Measurements from ENCODE around the gene WDR35.

WDR35 gene

DNA sequence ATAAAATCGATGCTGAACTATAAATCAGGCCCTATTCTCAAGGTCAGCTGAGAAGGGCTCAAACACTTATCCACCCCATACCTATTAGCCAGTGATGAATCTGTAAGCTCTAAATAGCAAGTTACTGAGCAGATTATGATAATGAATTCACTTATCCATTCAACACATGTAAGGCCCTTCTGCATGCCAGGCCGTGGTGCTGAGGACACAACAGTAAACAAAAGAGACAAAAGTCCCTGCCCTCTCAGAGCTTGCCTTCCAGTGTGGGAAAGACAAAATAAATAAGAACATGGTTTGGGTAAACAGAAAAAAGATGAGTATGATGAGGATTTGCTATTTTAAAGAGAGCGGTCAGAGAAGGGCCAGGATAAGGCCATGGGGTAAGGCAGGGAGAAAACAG is 99.8 kb downstream of the WDR35 start:
- Histone ChIP-seq H3K79me2 (ENCODE audit: insufficient read depth, low read length) (peaks cover 23% of the 10 kb centered on the region), H3K27ac (ENCODE audit: low read length) (no peak overlapping the region), H3K27me3 (ENCODE audit: insufficient read depth, low read length, poor library complexity) (no peaks in the 10 kb centered on the region), H3K4me1 (ENCODE audit: insufficient read depth, low read length) (peaks cover 4% of the 10 kb centered on the region; the same call in 1 of the 2 replicates), H3K4me3 (ENCODE audit: low read depth in 1 of 2, low read length in 2 of 2) (no peak overlapping the region), H3K9me3 (ENCODE audit: insufficient read depth, low read length, severe bottlenecking) (no peaks in the 10 kb centered on the region), H4K20me1 (ENCODE audit: insufficient read depth, low read length) (peaks cover 21% of the 10 kb centered on the region; the same call in 1 of the 2 replicates), H3K9ac (ENCODE audit: low read depth, low read length) (no peak overlapping the region), H3K4me2 (ENCODE audit: insufficient read depth, low read length) (no peak overlapping the region), H2AFZ (ENCODE audit: low read depth, low read length) (no peak overlapping the region), H3K36me3 (ENCODE audit: insufficient read depth, low read length) (peaks cover 8% of the 10 kb centered on the region; the same call in 1 of the 2 replicates)
- no peak for DNase-seq
- ATAC-seq (ENCODE audit: insufficient read depth, low read depth), result no peak
- TF ChIP-seq, protein P1, sequence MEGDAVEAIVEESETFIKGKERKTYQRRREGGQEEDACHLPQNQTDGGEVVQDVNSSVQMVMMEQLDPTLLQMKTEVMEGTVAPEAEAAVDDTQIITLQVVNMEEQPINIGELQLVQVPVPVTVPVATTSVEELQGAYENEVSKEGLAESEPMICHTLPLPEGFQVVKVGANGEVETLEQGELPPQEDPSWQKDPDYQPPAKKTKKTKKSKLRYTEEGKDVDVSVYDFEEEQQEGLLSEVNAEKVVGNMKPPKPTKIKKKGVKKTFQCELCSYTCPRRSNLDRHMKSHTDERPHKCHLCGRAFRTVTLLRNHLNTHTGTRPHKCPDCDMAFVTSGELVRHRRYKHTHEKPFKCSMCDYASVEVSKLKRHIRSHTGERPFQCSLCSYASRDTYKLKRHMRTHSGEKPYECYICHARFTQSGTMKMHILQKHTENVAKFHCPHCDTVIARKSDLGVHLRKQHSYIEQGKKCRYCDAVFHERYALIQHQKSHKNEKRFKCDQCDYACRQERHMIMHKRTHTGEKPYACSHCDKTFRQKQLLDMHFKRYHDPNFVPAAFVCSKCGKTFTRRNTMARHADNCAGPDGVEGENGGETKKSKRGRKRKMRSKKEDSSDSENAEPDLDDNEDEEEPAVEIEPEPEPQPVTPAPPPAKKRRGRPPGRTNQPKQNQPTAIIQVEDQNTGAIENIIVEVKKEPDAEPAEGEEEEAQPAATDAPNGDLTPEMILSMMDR (IDR thresholded peaks at IDR 0.05; ENCODE audit: borderline replicate concordance, extremely low read depth, low read length, poor library complexity, severe bottlenecking), result no peak
- no peak for TF ChIP-seq EZH2 (IDR thresholded peaks at IDR 0.05; ENCODE audit: borderline replicate concordance, low read depth, low read length, severe bottlenecking)

DNA sequence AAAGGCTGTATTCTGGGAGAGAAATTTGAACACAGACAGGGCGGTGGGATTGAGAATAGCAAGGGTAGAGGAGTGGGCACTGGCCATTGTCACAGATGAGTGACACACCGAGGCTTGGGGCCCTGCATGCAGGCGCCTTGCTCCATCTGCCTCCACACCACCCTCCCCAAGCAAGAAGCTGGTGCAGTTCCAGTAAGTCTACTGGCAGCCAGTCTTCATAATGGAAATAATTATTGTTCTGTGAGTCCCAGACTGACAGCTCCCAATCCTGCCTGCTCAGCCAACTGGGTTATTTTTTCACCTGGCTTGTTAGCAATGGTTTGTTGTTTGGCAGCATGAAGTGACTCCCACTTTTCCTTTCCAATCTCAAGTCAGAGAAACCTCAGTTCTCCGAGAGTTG is 101.1 kb downstream of the WDR35 start:
- H3K4me1 ChIP-seq (ENCODE audit: insufficient read depth, low read length), result no peaks in the 10 kb centered on the region
- H4K20me1 ChIP-seq (ENCODE audit: insufficient read depth, low read length), result peaks cover 15% of the 10 kb centered on the region; the same call in 1 of the 2 replicates
- TF ChIP-seq EZH2 (IDR thresholded peaks at IDR 0.05; ENCODE audit: borderline replicate concordance, low read depth, low read length, severe bottlenecking), result no peak
- TF ChIP-seq, protein P1 (IDR thresholded peaks at IDR 0.05; ENCODE audit: borderline replicate concordance, extremely low read depth, low read length, poor library complexity, severe bottlenecking), result no peak
- peaks cover 3% of the 10 kb centered on the region; the same call in 1 of the 2 replicates for H3K36me3 ChIP-seq (ENCODE audit: insufficient read depth, low read length)
- H3K4me2 ChIP-seq (ENCODE audit: insufficient read depth, low read length), result no peak overlapping the region
- no peak overlapping the region for H2AFZ ChIP-seq (ENCODE audit: low read depth, low read length)
- ATAC-seq (ENCODE audit: insufficient read depth, low read depth) (no peak), DNase-seq (no peak)
- no peaks in the 10 kb centered on the region for H3K27me3 ChIP-seq (ENCODE audit: insufficient read depth, low read length, poor library complexity)
- no peak overlapping the region for H3K4me3 ChIP-seq (ENCODE audit: low read depth in 1 of 2, low read length in 2 of 2)
- H3K9me3 ChIP-seq (ENCODE audit: insufficient read depth, low read length, severe bottlenecking), result no peaks in the 10 kb centered on the region
- H3K27ac ChIP-seq (ENCODE audit: low read length), result no peak overlapping the region
- no peak overlapping the region for H3K9ac ChIP-seq (ENCODE audit: low read depth, low read length)
- peaks cover 10% of the 10 kb centered on the region for H3K79me2 ChIP-seq (ENCODE audit: insufficient read depth, low read length)

DNA sequence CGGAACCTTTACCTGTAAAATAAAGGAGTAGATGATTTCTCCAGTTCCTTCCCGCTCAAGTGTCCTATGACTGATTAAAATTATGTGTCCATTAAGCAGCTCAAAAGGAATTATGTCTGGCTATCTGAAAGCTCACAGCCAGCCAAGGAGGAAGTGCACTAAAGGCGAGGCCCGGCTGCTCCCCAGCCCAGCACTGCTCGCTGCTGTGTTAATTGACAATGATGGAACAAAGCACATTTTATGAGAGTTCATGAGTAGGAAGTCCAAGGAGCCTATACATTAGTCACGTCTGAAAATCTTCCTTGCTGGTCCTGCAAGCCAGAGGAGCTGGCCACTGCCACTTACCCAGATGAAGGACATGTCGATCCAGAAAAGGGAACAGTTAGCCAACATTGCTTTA is 102.4 kb downstream of the WDR35 start:
- Histone ChIP-seq H2AFZ (ENCODE audit: low read depth, low read length) (no peak overlapping the region), H3K79me2 (ENCODE audit: insufficient read depth, low read length) (no peaks in the 10 kb centered on the region), H3K4me2 (ENCODE audit: insufficient read depth, low read length) (no peak overlapping the region), H3K27ac (ENCODE audit: low read length) (no peak overlapping the region), H3K27me3 (ENCODE audit: insufficient read depth, low read length, poor library complexity) (no peaks in the 10 kb centered on the region), H3K36me3 (ENCODE audit: insufficient read depth, low read length) (peaks cover 3% of the 10 kb centered on the region; the same call in 1 of the 2 replicates), H3K9ac (ENCODE audit: low read depth, low read length) (no peak overlapping the region), H3K9me3 (ENCODE audit: insufficient read depth, low read length, severe bottlenecking) (no peaks in the 10 kb centered on the region), H3K4me3 (ENCODE audit: low read depth in 1 of 2, low read length in 2 of 2) (no peak overlapping the region), H4K20me1 (ENCODE audit: insufficient read depth, low read length) (peaks cover 12% of the 10 kb centered on the region; the same call in 1 of the 2 replicates), H3K4me1 (ENCODE audit: insufficient read depth, low read length) (no peaks in the 10 kb centered on the region)
- TF ChIP-seq, protein P1 (IDR thresholded peaks at IDR 0.05; ENCODE audit: borderline replicate concordance, extremely low read depth, low read length, poor library complexity, severe bottlenecking), result no peak
- DNase-seq (no peak), ATAC-seq (ENCODE audit: insufficient read depth, low read depth) (no peak)

DNA sequence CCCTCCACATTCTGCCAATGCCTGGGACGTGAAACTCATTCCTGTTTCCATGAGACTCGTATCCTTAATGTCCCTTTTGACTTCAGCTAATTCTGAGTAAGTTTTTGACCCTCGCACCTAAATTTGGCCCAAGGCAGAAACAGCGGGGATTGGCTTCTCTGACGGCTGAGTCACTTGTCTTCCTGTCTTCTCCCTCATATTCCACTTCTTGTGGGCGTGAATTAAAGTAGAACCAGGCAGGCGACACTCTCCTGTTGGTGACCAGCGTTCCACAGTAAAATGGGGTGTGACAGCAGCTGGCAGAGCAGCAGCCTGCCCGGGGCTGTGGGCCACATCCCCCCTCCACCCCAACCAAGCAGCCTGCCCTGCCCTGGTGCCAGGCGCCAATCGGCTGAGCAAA is 103.6 kb downstream of the WDR35 start:
- Histone ChIP-seq H3K27ac (ENCODE audit: low read length) (no peak overlapping the region), H4K20me1 (ENCODE audit: insufficient read depth, low read length) (peaks cover 9% of the 10 kb centered on the region; the same call in 1 of the 2 replicates), H3K27me3 (ENCODE audit: insufficient read depth, low read length, poor library complexity) (no peaks in the 10 kb centered on the region), H3K4me3 (ENCODE audit: low read depth in 1 of 2, low read length in 2 of 2) (no peak overlapping the region), H3K4me1 (ENCODE audit: insufficient read depth, low read length) (no peaks in the 10 kb centered on the region), H3K79me2 (ENCODE audit: insufficient read depth, low read length) (no peaks in the 10 kb centered on the region), H3K9ac (ENCODE audit: low read depth, low read length) (no peak overlapping the region), H2AFZ (ENCODE audit: low read depth, low read length) (no peak overlapping the region), H3K36me3 (ENCODE audit: insufficient read depth, low read length) (no peaks in the 10 kb centered on the region), H3K9me3 (ENCODE audit: insufficient read depth, low read length, severe bottlenecking) (no peaks in the 10 kb centered on the region), H3K4me2 (ENCODE audit: insufficient read depth, low read length) (no peak overlapping the region)
- DNase-seq (no peak), ATAC-seq (ENCODE audit: insufficient read depth, low read depth) (no peak)
- no peak for TF ChIP-seq EZH2 (IDR thresholded peaks at IDR 0.05; ENCODE audit: borderline replicate concordance, low read depth, low read length, severe bottlenecking)

Data from DND-41 (cell line).